Neural cell (in vitro differentiated cells): ENCODE measurements around the gene ABCF3. TPM values are rescaled to one million over a fixed set of nuclear protein-coding genes. Genes with fewer than 3 reads are reported as not detected.

ENCODE experiments used
- H2AFZ ChIP-seq: fragments of 200-600, 300-800 bp; sonication (generic), shearing (Covaris generic); 2 replicates; pipeline ENCODE4 v1.6.0; 2014; ENCODE audit warnings: low read depth, mild to moderate bottlenecking, antibody characterized with exemption, low read length, moderate library complexity
- H3F3A ChIP-seq: fragments of 200-600 bp; shearing (Covaris generic); 2 replicates; pipeline ENCODE4 v1.6.1; 2016; ENCODE audit warnings: mild to moderate bottlenecking, moderate library complexity, mixed read lengths, antibody characterized with exemption, low read length; ENCODE audit not compliant: insufficient read depth, poor library complexity, severe bottlenecking
- H3K27ac ChIP-seq: fragments of 200-600, 300-800 bp; sonication (generic), shearing (Covaris generic); 2 replicates; pipeline ENCODE4 v1.5.1; 2014; ENCODE audit warnings: mild to moderate bottlenecking, low read length, moderate library complexity
- H3K27me3 ChIP-seq: fragments of 300-800, 200-600 bp; sonication (generic), shearing (Covaris generic); 2 replicates; pipeline ENCODE4 v1.6.0; 2014; ENCODE audit warnings: mild to moderate bottlenecking, low read depth, low read length, moderate library complexity; ENCODE audit not compliant: insufficient read depth
- H3K36me3 ChIP-seq: fragments of 300-800, 200-600 bp; sonication (generic), shearing (Covaris generic); 2 replicates; pipeline ENCODE4 v1.5.1; 2014; ENCODE audit warnings: mild to moderate bottlenecking, antibody characterized with exemption, low read length, moderate library complexity; ENCODE audit not compliant: insufficient read depth
- H3K4me2 ChIP-seq: fragments of 300-800, 200-600 bp; sonication (generic), shearing (Covaris generic); 2 replicates; pipeline ENCODE4 v1.6.0; 2014; ENCODE audit warnings: mild to moderate bottlenecking, low read length
- H3K4me3 ChIP-seq: fragments of 300-800, 200-600 bp; sonication (generic), shearing (Covaris generic); 2 replicates; pipeline ENCODE4 v1.5.1; 2014; ENCODE audit warnings: mild to moderate bottlenecking, low read length, moderate library complexity
- H3K79me2 ChIP-seq: fragments of 200-600 bp; shearing (Covaris generic); replicated peaks from 2 replicates; pipeline ENCODE4 v1.6.0; 2014; ENCODE audit warnings: mild to moderate bottlenecking, low read length, moderate library complexity; ENCODE audit not compliant: insufficient read depth
- H3K9ac ChIP-seq: fragments of 300-800, 200-600 bp; sonication (generic), shearing (Covaris generic); 2 replicates; pipeline ENCODE4 v1.6.1; 2016; ENCODE audit warnings: mild to moderate bottlenecking, low read length, mixed read lengths
- H3K9me2 ChIP-seq: fragments of 200-600 bp; shearing (Covaris generic); 2 replicates; pipeline ENCODE4 v1.6.1; 2016; ENCODE audit warnings: mild to moderate bottlenecking, low read length, mixed read lengths; ENCODE audit not compliant: insufficient read depth
- H3K9me3 ChIP-seq: fragments of 200-600, 300-800 bp; sonication (generic), shearing (Covaris generic); 2 replicates; pipeline ENCODE4 v1.6.1; 2016; ENCODE audit warnings: mild to moderate bottlenecking, mixed run types, low read length, moderate library complexity, mixed read lengths
- H4K20me1 ChIP-seq: fragments of 200-600 bp; shearing (Covaris generic); 2 replicates; pipeline ENCODE4 v1.6.1; 2016; ENCODE audit warnings: mild to moderate bottlenecking, mixed run types; ENCODE audit not compliant: insufficient read depth
- CTCF ChIP-seq: fragments of 450-650 bp; IDR thresholded peaks from 2 replicates; pipeline ENCODE4 v1.5.1; 2014; ENCODE audit warnings: antibody characterized with exemption, mild to moderate bottlenecking, moderate library complexity; ENCODE audit not compliant: poor library complexity, severe bottlenecking
- EZH2 ChIP-seq: fragments of 200-600, 300-800 bp; shearing (Covaris generic), sonication (generic); IDR thresholded peaks from 2 replicates; pipeline ENCODE4 v1.6.1; 2014; ENCODE audit warnings: antibody characterized with exemption, low read length, borderline replicate concordance, mild to moderate bottlenecking; ENCODE audit not compliant: insufficient read depth, poor library complexity, severe bottlenecking
- MXI1 ChIP-seq: fragments of 450-650 bp; conservative IDR thresholded peaks from 2 replicates; pipeline ENCODE4 v1.6.1; 2014; ENCODE audit warnings: antibody characterized with exemption, mild to moderate bottlenecking; ENCODE audit not compliant: poor library complexity, severe bottlenecking
- POLR2AphosphoS5 ChIP-seq: IDR thresholded peaks from 2 replicates; pipeline ENCODE4 v1.6.1; 2012
- RAD21 ChIP-seq: fragments of 450-650 bp; conservative IDR thresholded peaks from 2 replicates; pipeline ENCODE4 v1.6.1; 2014; ENCODE audit warnings: antibody characterized with exemption, mild to moderate bottlenecking, moderate library complexity
- REST ChIP-seq: IDR thresholded peaks from 2 replicates; pipeline ENCODE4 v1.6.1; 2012; ENCODE audit warnings: borderline replicate concordance
- SMC3 ChIP-seq: fragments of 450-650 bp; conservative IDR thresholded peaks from 2 replicates; pipeline ENCODE4 v1.6.1; 2014; ENCODE audit warnings: antibody characterized with exemption, mild to moderate bottlenecking, moderate library complexity; ENCODE audit not compliant: poor library complexity
- TAF1 ChIP-seq: IDR thresholded peaks from 2 replicates; pipeline ENCODE4 v1.6.1; 2012; ENCODE audit warnings: low read depth
- polyA plus RNA-seq: library from polyadenylated mRNA; depleted of rRNA; stranded (reverse); fragments of >200 nt; gene quantifications from 2 replicates; pipeline ENCODE4 v1.2.3, GENCODE V29; 2014

The ABCF3 gene
- polyA plus RNA-seq, 1 donor from 2014 or later, result 40.3 TPM

GRCh38 chr3:184239221-184239620 lies 53.2 kb downstream of the ABCF3 start:
- H3F3A ChIP-seq, result no peaks in the 10 kb centered on the region
- TF ChIP-seq MXI1 (no peak), TAF1 (no peak), EZH2 (no peak), CTCF (no peak), RAD21 (no peak), POLR2AphosphoS5 (no peak)

GRCh38 chr3:184239708-184240107 lies 53.7 kb downstream of the ABCF3 start:
- TF ChIP-seq REST, result no peak
- no peak for TF ChIP-seq EZH2
- no peak for TF ChIP-seq SMC3
- H3K9me3 ChIP-seq, result no peaks in the 10 kb centered on the region

More at GRCh38 chr3:184239221-184239620, 53.2 kb downstream of the ABCF3 start:
- Histone ChIP-seq H3K36me3 (no peaks in the 10 kb centered on the region), H4K20me1 (no peaks in the 10 kb centered on the region), H3K9me2 (no peaks in the 10 kb centered on the region), H3K9me3 (no peaks in the 10 kb centered on the region), H3K79me2 (no peaks in the 10 kb centered on the region), H3K27ac (no peak overlapping the region), H2AFZ (no peak overlapping the region), H3K27me3 (no peaks in the 10 kb centered on the region), H3K9ac (no peak overlapping the region), H3K4me3 (no peak overlapping the region), H3K4me2 (no peak overlapping the region)

More at GRCh38 chr3:184239708-184240107, 53.7 kb downstream of the ABCF3 start:
- Histone ChIP-seq H3K27me3 (no peaks in the 10 kb centered on the region), H3K9me2 (no peaks in the 10 kb centered on the region), H3K9ac (no peak overlapping the region), H3K79me2 (no peaks in the 10 kb centered on the region), H3K4me2 (no peak overlapping the region), H2AFZ (no peak overlapping the region), H4K20me1 (no peaks in the 10 kb centered on the region), H3K27ac (no peak overlapping the region), H3K4me3 (no peak overlapping the region), H3K36me3 (no peaks in the 10 kb centered on the region), H3F3A (no peaks in the 10 kb centered on the region)
